K562 (cell line): ENCODE measurements around the gene AMOTL1. TPM values are rescaled to one million over a fixed set of nuclear protein-coding genes. Genes with fewer than 3 reads are reported as not detected.
A peak's percentile ranks its signal among the peaks of the same experiment; 100 is the strongest.

Source experiments
- CHD2 ChIP-seq: IDR thresholded peaks from 2 replicates; pipeline ENCODE4 v1.6.1; 2011; ENCODE audit warnings: low read depth, low read length
- CHD4 ChIP-seq: fragments of 200-600 bp; sonication (generic); IDR thresholded peaks from 3 replicates; pipeline ENCODE4 v1.6.1; 2012; ENCODE audit warnings: low read depth, mild to moderate bottlenecking, mixed read lengths, low read length, inconsistent platforms; ENCODE audit not compliant: insufficient read depth, insufficient replicate concordance, poor library complexity, severe bottlenecking
- IRF1 ChIP-seq: sonication (generic); formaldehyde crosslinking; IDR thresholded peaks from 2 replicates; pipeline ENCODE4 v1.8.0; 2022; ENCODE audit warnings: missing genetic modification reagents, mild to moderate bottlenecking, borderline replicate concordance
- MYNN ChIP-seq, 2 experiments: sonication (generic); formaldehyde crosslinking in 1 of 2; IDR thresholded peaks; 2 replicates each; pipeline versions ENCODE4 v1.5.0 to v1.6.1; 2016 to 2020; ENCODE audit warnings: antibody characterized with exemption in 1 of 2, missing genetic modification reagents in 1 of 2
- NFATC3 ChIP-seq: fragments of 450-650 bp; IDR thresholded peaks from 2 replicates; pipeline ENCODE4 v1.6.1; 2017; ENCODE audit warnings: mild to moderate bottlenecking
- STAT5A ChIP-seq: IDR thresholded peaks from 2 replicates; pipeline ENCODE4 v1.6.1; 2012; ENCODE audit warnings: low read length, inconsistent platforms, borderline replicate concordance
- TAF7 ChIP-seq: fragments of 450-650 bp; IDR thresholded peaks from 2 replicates; pipeline ENCODE4 v1.6.1; 2016; ENCODE audit warnings: missing genetic modification characterization, missing compliant biosample characterization
- TAL1 ChIP-seq: fragments of 450-650 bp; IDR thresholded peaks from 2 replicates; pipeline ENCODE4 v1.6.1; 2016; ENCODE audit warnings: mild to moderate bottlenecking
- ZNF143 ChIP-seq: sonication (generic); formaldehyde crosslinking; IDR thresholded peaks from 2 replicates; pipeline ENCODE4 v1.9.0; 2022; ENCODE audit warnings: mild to moderate bottlenecking, missing genetic modification reagents
- ZNF318 ChIP-seq, 2 experiments: fragments of 450-650 bp; IDR thresholded peaks; 2 replicates each; pipeline ENCODE4 v1.6.1; 2016; ENCODE audit warnings: mild to moderate bottlenecking in 2 of 2, borderline replicate concordance in 1 of 2, low read depth in 1 of 2, moderate library complexity in 1 of 2
- polyA plus RNA-seq, 8 experiments: library from polyadenylated mRNA; depleted of rRNA in 4 of 8; stranded (reverse) in 5 of 8; unstranded in 3 of 8; fragments of >200 nt; fragmentation: Nextera tagmentation in 2 of 8; fragmentation: Illumina TruSeq in 1 of 8; extraction: Ambion mirVana in 2 of 8; extraction: Trizol in 1 of 8; gene quantifications; 2 replicates each; pipeline versions ENCODE4 v1.2.1 to v1.2.3, GENCODE V29; 2011 to 2014; ENCODE audit warnings: inconsistent platforms in 1 of 8, missing spikeins in 1 of 8
- total RNA-seq, 7 experiments: library from RNA; depleted of rRNA in 6 of 7; stranded (reverse); fragments of >200 nt in 6 of 7; fragmentation: Illumina TruSeq in 2 of 7; extraction: Trizol in 2 of 7; gene quantifications; 2 replicates each; pipeline versions ENCODE4 v1.2.1 to v1.2.3, GENCODE V29; 2011 to 2021; ENCODE audit warnings: low replicate concordance in 1 of 7
- TF ChIP-seq, protein P1 (sequence below): IDR thresholded peaks from 2 replicates; pipeline ENCODE4 v1.6.1; 2012; ENCODE audit warnings: low read depth, low read length, improper control_type of control experiment, borderline replicate concordance
- TF ChIP-seq, protein P2 (sequence below): sonication (generic); formaldehyde crosslinking; IDR thresholded peaks from 2 replicates; pipeline ENCODE4 v1.8.0; 2023; ENCODE audit warnings: mild to moderate bottlenecking, missing genetic modification reagents

Gene AMOTL1
- total and polyA plus RNA-seq, 9 of the 15 experiments (the other 6 are each of a cell fraction or from before 2014, with no cell fraction given) = 4.0 to 35.4 (median 14.0) TPM

DNA sequence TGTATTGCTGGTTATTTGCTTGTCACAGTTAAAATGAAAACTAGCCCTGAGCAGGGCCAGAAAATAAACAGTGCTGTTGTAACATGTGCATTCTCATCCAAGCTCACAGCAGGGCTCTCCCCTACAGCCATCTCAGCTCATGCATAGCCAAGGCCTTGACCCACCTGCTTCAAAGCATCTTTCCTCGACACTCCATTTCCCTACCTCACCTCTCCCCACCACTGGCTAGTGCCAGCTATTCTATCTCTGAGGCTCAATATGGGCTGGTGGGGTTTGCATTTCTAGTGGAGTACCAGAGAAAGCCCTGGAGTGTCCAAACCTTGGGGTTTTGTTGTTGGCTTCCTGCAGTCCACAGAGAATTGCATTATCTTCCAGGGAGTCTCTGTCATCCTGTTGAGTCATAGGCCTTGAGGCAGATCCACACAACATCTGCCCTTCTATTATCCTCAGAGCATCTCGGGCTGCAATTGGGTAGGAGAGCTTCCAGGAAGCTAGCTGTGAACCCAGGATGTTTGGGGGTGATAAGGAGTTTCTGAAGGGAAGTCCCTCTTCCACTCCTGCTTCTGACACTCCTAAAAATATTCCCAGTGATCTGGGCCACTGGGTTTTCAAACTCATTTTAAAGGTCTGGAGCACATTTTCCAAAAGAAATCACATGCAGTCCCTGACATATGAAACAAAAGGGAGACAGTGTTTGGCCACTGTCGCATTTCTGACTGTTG, 36.1 kb upstream of the AMOTL1 start (continued):
- TF ChIP-seq, protein P1, sequence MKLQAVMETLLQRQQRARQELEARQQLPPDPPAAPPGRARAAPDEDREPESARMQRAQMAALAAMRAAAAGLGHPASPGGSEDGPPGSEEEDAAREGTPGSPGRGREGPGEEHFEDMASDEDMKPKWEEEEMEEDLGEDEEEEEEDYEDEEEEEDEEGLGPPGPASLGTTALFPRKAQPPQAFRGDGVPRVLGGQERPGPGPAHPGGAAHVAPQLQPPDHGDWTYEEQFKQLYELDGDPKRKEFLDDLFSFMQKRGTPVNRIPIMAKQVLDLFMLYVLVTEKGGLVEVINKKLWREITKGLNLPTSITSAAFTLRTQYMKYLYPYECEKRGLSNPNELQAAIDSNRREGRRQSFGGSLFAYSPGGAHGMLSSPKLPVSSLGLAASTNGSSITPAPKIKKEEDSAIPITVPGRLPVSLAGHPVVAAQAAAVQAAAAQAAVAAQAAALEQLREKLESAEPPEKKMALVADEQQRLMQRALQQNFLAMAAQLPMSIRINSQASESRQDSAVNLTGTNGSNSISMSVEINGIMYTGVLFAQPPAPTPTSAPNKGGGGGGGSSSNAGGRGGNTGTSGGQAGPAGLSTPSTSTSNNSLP = no peak
- TF ChIP-seq NFATC3 (no peak), ZNF143 (no peak), MYNN (IDR thresholded peaks at IDR 0.05) (no peak), MYNN (CRISPR knock-in tag; IDR thresholded peaks at IDR 0.05) (no peak), CHD4 (no peak), ZNF318 (IDR thresholded peaks at IDR 0.05; ENCODE audit: borderline replicate concordance in 1 of 2, low read depth in 1 of 2) (no peak), TAF7 (tag) (no peak), IRF1 (CRISPR knock-in tag) (no peak), TAL1 (peak; percentile 54), CHD2 (no peak), STAT5A (no peak)
- TF ChIP-seq, protein P2, sequence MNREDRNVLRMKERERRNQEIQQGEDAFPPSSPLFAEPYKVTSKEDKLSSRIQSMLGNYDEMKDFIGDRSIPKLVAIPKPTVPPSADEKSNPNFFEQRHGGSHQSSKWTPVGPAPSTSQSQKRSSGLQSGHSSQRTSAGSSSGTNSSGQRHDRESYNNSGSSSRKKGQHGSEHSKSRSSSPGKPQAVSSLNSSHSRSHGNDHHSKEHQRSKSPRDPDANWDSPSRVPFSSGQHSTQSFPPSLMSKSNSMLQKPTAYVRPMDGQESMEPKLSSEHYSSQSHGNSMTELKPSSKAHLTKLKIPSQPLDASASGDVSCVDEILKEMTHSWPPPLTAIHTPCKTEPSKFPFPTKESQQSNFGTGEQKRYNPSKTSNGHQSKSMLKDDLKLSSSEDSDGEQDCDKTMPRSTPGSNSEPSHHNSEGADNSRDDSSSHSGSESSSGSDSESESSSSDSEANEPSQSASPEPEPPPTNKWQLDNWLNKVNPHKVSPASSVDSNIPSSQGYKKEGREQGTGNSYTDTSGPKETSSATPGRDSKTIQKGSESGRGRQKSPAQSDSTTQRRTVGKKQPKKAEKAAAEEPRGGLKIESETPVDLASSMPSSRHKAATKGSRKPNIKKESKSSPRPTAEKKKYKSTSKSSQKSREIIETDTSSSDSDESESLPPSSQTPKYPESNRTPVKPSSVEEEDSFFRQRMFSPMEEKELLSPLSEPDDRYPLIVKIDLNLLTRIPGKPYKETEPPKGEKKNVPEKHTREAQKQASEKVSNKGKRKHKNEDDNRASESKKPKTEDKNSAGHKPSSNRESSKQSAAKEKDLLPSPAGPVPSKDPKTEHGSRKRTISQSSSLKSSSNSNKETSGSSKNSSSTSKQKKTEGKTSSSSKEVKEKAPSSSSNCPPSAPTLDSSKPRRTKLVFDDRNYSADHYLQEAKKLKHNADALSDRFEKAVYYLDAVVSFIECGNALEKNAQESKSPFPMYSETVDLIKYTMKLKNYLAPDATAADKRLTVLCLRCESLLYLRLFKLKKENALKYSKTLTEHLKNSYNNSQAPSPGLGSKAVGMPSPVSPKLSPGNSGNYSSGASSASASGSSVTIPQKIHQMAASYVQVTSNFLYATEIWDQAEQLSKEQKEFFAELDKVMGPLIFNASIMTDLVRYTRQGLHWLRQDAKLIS (CRISPR knock-in tag) = no peak
